GM10266 (cell line): ENCODE data around the gene INTS14.

ENCODE experiments used
- DNase-seq: peaks from one replicate; pipeline ENCODE4 v3.0.0; 2012; ENCODE audit errors: extremely low spot score
- CTCF ChIP-seq: IDR thresholded peaks from 2 replicates; pipeline ENCODE4 v1.5.1; 2012; ENCODE audit warnings: mild to moderate bottlenecking, low read depth; ENCODE audit not compliant: control insufficient read depth, insufficient read depth; ENCODE audit errors: missing control alignments

The INTS14 gene

GRCh38 chr15:65641768-65642475, 31.0 kb upstream of the INTS14 start:
- no peak for DNase-seq
- TF ChIP-seq CTCF, result no peak

GRCh38 chr15:65639509-65639908, 28.6 kb upstream of the INTS14 start:
- DNase-seq, result no peak
- no peak for TF ChIP-seq CTCF

- DNase-seq, result peak; percentile 64
- TF ChIP-seq CTCF, result peak; percentile 74
Observed at GRCh38 chr15:65638681-65639089, 27.8 kb upstream of the INTS14 start.

DNA sequence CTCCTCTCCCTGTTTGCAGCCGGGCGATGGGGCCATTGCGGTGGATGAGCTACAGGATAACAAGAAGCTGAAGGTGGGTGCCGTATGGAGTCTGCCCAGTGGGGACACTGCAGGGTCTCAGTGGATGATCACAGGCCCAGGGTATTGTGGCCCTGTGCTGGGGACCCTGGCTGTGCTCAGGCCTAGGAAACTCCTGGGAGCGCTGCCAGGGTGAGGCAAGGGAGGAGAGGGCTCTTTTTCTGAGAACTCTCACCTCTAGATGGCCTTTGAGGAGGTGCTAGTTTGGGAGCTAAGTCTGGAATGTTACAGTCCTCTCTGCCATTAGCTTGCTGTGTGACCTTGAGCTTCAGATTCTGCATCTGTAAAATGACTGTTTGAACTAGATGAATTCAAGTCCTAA, 27.2 kb upstream of the INTS14 start:
- DNase-seq, result no peak
- no peak for TF ChIP-seq CTCF

GRCh38 chr15:65634356-65634755, 23.4 kb upstream of the INTS14 start:
- DNase-seq, result no peak
- TF ChIP-seq CTCF, result no peak

DNA sequence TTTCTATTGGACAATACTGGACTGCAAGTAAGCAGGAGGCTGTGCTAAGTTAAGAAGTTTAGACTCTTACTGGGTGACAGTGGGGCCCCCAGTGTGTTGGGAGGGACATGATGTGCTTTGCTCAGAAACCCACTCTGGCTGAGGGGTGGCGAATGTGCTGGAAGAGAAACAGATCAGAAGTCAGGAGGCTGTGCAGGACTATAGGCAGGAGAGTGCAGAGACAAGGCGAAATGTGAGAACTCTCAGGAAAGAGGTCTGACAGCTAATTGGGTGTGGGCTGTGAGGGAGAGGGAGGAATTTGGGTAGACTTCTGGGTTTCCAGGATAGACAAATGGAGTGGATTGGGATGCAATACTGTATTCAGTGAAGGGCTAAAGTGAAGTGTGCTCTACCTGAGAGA, 22.8 kb upstream of the INTS14 start:
- no peak for DNase-seq
- no peak for TF ChIP-seq CTCF

GRCh38 chr15:65632780-65633375, 21.9 kb upstream of the INTS14 start:
- DNase-seq, result no peak
- TF ChIP-seq CTCF, result no peak
